Measurements from ENCODE around the gene HSBP1L1.

The HSBP1L1 gene

DNA sequence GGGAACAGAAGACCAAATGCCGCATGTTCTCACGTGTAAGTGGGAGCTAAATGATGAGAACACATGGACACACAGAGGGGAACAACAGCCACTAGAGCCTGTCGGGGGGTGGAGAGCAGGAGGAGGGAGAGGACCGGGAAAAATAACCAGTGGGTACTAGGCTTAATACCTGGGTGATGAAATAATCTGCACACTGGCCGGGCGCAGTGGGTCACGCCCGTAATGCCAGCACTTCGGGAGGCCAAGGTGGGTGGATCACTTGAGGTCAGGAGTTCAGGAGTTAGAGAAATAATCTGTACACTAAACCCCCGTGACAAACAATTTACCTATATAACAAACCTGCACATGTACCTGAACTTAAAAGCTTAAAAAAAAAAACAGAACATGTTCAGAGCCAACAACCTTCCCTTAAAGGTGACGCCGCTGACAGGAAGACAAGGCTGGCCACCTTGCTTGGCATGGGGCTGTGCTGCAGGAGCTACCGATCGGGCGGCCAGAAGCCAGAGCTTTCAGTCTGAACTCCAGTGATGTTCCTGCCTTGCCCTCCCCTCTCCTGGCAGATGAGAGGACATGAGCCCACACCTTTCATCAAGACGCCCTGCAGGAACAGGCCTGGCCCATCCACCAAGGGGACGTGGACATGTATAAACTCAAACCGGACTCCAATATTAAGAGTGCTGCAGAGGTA is 24.2 kb upstream of the HSBP1L1 start:
- H3K4me3 ChIP-seq (replicated peaks; ENCODE audit: low read depth, low read length): no peak overlapping the region
- no peak for DNase-seq (ENCODE audit: extremely low read depth, low read depth)
- TF ChIP-seq, protein P1, sequence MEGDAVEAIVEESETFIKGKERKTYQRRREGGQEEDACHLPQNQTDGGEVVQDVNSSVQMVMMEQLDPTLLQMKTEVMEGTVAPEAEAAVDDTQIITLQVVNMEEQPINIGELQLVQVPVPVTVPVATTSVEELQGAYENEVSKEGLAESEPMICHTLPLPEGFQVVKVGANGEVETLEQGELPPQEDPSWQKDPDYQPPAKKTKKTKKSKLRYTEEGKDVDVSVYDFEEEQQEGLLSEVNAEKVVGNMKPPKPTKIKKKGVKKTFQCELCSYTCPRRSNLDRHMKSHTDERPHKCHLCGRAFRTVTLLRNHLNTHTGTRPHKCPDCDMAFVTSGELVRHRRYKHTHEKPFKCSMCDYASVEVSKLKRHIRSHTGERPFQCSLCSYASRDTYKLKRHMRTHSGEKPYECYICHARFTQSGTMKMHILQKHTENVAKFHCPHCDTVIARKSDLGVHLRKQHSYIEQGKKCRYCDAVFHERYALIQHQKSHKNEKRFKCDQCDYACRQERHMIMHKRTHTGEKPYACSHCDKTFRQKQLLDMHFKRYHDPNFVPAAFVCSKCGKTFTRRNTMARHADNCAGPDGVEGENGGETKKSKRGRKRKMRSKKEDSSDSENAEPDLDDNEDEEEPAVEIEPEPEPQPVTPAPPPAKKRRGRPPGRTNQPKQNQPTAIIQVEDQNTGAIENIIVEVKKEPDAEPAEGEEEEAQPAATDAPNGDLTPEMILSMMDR (IDR thresholded peaks at IDR 0.05; ENCODE audit: low read depth, low read length, missing control alignments): no peak

DNA sequence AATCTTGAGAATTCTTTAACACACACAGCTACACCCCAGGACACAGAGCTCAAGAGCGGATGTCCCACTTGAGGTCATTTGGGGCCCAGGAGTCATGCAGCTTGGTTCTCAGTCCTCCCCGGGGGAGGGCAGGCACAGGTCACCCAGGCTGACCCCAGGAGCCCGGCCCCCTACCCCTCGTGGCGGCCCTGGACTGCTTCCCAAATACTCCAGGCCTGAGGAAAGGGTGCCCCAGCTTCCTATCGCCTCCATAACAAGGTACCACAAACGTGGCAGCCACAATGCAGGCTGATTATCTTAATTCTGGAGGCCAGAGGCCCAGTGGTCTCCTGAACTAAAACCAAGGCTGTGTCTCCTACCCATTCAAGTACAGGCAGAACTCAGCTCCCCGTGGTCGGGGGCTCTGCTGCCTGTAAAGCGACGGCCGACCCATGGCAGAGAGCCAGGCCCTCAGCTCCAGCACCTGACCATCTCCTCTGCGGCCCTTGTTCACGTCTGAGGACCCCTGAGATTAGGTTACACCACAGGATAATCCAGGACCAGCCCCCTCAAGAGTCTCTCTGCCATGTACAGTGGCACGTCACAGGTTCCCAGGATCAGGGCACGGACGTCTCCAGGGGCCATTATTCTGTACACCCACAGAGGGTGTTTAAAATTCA is 23.5 kb upstream of the HSBP1L1 start:
- TF ChIP-seq, protein P1 (IDR thresholded peaks at IDR 0.05; ENCODE audit: low read depth, low read length, missing control alignments): no peak
- H3K4me3 ChIP-seq (replicated peaks; ENCODE audit: low read depth, low read length): no peak overlapping the region
- no peak for DNase-seq (ENCODE audit: extremely low read depth, low read depth)

DNA sequence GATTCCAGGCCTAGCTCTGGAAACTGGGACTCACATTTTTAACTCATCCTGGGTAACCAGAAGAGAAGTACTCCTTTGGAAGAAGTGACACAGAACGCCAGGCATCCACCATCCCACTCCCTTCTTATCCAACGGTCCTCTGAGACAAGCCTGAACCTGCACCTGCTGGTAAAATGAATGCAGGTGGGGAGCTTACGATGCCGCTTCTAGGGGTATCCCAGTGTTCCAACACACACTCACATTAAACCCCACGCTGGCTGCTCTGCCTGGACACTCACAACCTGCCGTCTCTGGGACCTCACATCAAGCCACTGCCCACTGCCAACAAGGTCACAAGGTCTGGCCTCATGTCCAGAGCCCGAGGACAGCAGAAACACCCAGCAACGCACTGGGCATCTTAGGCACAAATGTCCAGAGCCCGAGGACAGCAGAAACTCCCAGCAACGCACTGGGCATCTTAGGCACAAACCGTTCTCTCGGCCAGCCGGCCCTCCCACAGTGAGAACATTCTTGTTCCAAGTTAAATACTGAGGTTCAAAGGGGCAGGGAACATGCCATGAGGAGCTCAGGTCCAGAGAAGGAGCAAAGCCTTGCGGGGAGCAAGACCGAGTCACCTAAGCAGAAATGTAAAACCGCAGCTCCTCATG is 22.8 kb upstream of the HSBP1L1 start:
- TF ChIP-seq, protein P1 (IDR thresholded peaks at IDR 0.05; ENCODE audit: low read depth, low read length, missing control alignments): no peak

DNA sequence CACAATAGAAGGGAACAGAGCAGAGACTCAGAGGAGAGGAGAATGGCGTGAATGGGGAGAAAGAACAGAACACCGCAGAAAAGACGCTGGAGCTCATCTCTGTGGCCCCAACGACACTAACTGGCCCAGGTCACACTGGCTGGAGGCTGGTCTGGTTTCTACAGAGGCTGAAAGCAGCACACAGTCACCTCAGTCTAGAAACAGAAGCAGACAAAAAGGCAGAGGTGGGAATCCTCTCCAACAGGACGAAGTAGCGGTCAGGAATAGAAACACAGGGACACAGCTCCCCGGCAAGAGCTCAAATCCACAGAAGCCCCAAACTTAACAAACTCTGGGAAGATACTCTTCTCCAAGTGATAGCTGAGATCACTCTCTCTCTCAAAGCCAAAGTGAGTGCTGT is 22.2 kb upstream of the HSBP1L1 start:
- DNase-seq (ENCODE audit: extremely low read depth, low read depth): no peak
- TF ChIP-seq, protein P1 (IDR thresholded peaks at IDR 0.05; ENCODE audit: low read depth, low read length, missing control alignments): no peak
- H3K4me3 ChIP-seq (replicated peaks; ENCODE audit: low read depth, low read length): no peak overlapping the region

More for the DNA sequence above, 22.8 kb upstream of the HSBP1L1 start:
- no peak overlapping the region for H3K4me3 ChIP-seq (replicated peaks; ENCODE audit: low read depth, low read length)
- no peak for DNase-seq (ENCODE audit: extremely low read depth, low read depth)

DNA sequence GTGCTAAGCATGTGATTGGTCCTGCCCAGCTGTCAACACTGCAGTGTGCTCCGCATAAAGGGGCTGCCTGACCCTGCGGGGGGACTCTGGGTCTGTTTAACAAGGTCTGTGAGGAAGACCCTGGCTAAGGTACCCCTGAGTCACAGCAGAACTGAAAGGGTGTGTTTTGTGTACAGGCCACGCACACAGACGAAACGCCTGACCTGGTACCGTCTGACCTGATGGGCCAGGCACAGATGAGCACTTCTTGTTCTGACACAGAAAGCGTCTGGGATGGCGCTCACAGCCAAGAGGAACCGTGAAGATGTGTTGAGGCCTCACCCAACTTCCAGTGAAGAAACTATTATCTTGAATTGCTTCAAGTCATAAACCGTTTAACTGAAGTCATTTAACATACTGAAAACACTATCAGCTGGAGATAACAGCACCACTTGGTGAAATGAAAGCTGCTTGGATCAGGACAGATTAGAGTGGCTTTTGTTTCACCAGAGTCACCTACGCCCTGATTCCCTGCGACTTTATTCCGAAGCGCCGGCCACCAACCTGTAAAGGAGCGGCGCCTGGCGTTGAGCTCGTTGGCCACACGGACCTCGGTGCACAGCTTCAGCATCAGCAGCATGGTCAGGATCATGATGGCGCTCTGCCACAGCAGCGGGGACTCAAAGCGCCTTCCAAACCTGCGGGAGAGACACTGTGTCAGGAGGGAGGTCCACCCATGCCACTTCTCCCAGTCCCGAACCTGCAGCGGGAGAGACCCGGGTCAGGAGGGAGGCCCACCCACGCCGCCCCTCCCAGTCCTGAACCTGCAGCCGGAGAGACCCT is 21.4 kb upstream of the HSBP1L1 start:
- no peak overlapping the region for H3K4me3 ChIP-seq (replicated peaks; ENCODE audit: low read depth, low read length)
- no peak for DNase-seq (ENCODE audit: extremely low read depth, low read depth)
- TF ChIP-seq, protein P1 (IDR thresholded peaks at IDR 0.05; ENCODE audit: low read depth, low read length, missing control alignments): no peak

DNA sequence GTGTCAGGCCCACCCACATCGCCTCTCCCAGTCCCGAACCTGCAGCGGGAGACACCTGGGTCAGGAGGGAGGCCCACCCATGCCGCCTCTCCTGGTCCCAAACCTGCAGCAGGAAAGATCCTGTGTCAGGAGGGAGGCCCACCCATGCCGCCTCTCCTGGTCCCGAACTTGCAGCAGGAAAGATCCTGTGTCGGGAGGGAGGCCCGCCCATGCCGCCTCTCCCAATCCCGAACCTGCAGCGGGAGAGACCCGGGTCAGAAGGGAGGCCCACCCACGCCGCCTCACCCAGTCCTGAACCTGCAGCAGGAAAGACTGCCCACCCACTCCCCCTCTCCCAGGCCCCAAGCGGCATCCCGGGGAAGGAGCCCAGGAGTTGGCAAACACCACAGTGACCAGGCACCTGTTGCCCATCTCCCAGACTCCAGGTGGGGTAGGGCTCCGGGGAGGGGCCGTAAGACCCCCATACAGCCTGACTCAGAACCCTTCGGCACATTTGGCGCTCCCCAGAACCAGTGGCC is 20.8 kb upstream of the HSBP1L1 start:
- TF ChIP-seq, protein P1 (IDR thresholded peaks at IDR 0.05; ENCODE audit: low read depth, low read length, missing control alignments): no peak

More for the DNA sequence above, 20.8 kb upstream of the HSBP1L1 start:
- DNase-seq (ENCODE audit: extremely low read depth, low read depth): no peak
- no peak overlapping the region for H3K4me3 ChIP-seq (replicated peaks; ENCODE audit: low read depth, low read length)

All from HFF-Myc (cell line).